Lung (tissue), 12 donors: ENCODE data around the gene PITPNM2. TPM values are rescaled to one million over a fixed set of nuclear protein-coding genes. Genes with fewer than 3 reads are reported as not detected.

Experiments used
- ATAC-seq: fragments of 200-7000 bp; cut with Tn5 transposase; one replicate; pipeline ENCODE4 v1.9.1; 2020; ENCODE audit warnings: moderate number of reproducible peaks; ENCODE audit not compliant: insufficient read depth, low FRiP score
- DNase-seq, 3 donors: peaks; one replicate each; pipeline ENCODE4 v3.0.0-alpha.2; 2013 to 2017
- H3K27ac ChIP-seq, 2 donors: one replicate each; pipeline ENCODE4 v1.5.1; 2013; ENCODE audit warnings: mild to moderate bottlenecking in 2 of 2, moderate library complexity in 2 of 2, control low read depth in 1 of 2, inconsistent platforms in 1 of 2, low read depth in 1 of 2, low read length in 1 of 2
- H3K27me3 ChIP-seq, 3 donors: one replicate each; pipeline ENCODE4 v1.5.1; 2013; ENCODE audit warnings: low read length in 2 of 3; ENCODE audit not compliant: control insufficient read depth in 3 of 3, insufficient read depth in 3 of 3
- H3K36me3 ChIP-seq, 4 donors: one replicate each; pipeline ENCODE4 v1.5.1; 2013; ENCODE audit warnings: low read length in 4 of 4, mild to moderate bottlenecking in 1 of 4, moderate library complexity in 1 of 4; ENCODE audit not compliant: control insufficient read depth in 4 of 4, insufficient read depth in 4 of 4
- H3K4me1 ChIP-seq, 5 donors: one replicate each; pipeline ENCODE4 v1.5.1; 2013; ENCODE audit warnings: low read length in 5 of 5, mild to moderate bottlenecking in 2 of 5, moderate library complexity in 1 of 5; ENCODE audit not compliant: control insufficient read depth in 5 of 5, insufficient read depth in 5 of 5
- H3K4me3 ChIP-seq: one replicate; pipeline ENCODE4 v1.5.1; 2013; ENCODE audit warnings: mild to moderate bottlenecking, control low read depth, moderate library complexity
- H3K9ac ChIP-seq, 2 donors: one replicate each; pipeline ENCODE4 v1.5.1; 2013; ENCODE audit warnings: low read length in 2 of 2, control low read depth in 1 of 2; ENCODE audit not compliant: insufficient read depth in 1 of 2
- H3K9me3 ChIP-seq, 4 donors: one replicate each; pipeline ENCODE4 v1.5.1; 2013; ENCODE audit warnings: low read length in 3 of 4, mild to moderate bottlenecking in 1 of 4, moderate library complexity in 1 of 4; ENCODE audit not compliant: control insufficient read depth in 4 of 4, insufficient read depth in 3 of 4
- CTCF ChIP-seq: IDR thresholded peaks from 2 replicates; pipeline ENCODE4 v1.5.1; 2012; ENCODE audit warnings: mild to moderate bottlenecking; ENCODE audit errors: control extremely low read depth, extremely low read depth
- WGBS, 2 donors: extraction: QIAGEN DNeasy Blood & Tissue Kit; methylation state at CpG; one replicate each; pipeline ENCODE4 v1.1.7; 2013; 5-methylcytosine and 5-hydroxymethylcytosine counted together
- polyA plus RNA-seq, 2 donors: library from polyadenylated mRNA; stranded (reverse); fragments of 200-250 nt; gene quantifications; one replicate each; pipeline ENCODE4 v1.2.1, GENCODE V29; 2013
- total RNA-seq, 2 donors: library from RNA; depleted of rRNA in 1 of 2; stranded (reverse); fragments of >200 nt in 1 of 2; gene quantifications; one replicate each; pipeline ENCODE4 v1.2.1, GENCODE V29; 2014 to 2021
- donor health status: control.
- donor health status: control.
- donor health status: Bipolar disorder and iron deficiency.
- donor health status: healthy.
- donor health status: DM: yes; HTN: yes; CAD: no.

The PITPNM2 gene
- total and polyA plus RNA-seq, 4 donors = 8.9 to 37.8 (median 16.2) TPM

GRCh38 chr12:123126294-123127181 lies 24.4 kb downstream of the PITPNM2 start:
- no peaks in the 10 kb centered on the region for H3K27me3 ChIP-seq
- peaks cover 0 to 12% (median 4%) of the 10 kb centered on the region in 5 donors for H3K4me1 ChIP-seq
- H3K9ac ChIP-seq = no peak overlapping the region
- TF ChIP-seq CTCF = no peak
- peak overlapping the region; percentile 41 to 54 for H3K27ac ChIP-seq
- H3K4me3 ChIP-seq = no peak overlapping the region
- ATAC-seq (peak; percentile 84), DNase-seq (peak in 1 of 3 donors; percentile 39)
- no peaks in the 10 kb centered on the region for H3K9me3 ChIP-seq
- H3K36me3 ChIP-seq = no peaks in the 10 kb centered on the region
- WGBS, 2 donors = 66 to 68% methylated on average over 6 of the region's 6 CpGs

DNA sequence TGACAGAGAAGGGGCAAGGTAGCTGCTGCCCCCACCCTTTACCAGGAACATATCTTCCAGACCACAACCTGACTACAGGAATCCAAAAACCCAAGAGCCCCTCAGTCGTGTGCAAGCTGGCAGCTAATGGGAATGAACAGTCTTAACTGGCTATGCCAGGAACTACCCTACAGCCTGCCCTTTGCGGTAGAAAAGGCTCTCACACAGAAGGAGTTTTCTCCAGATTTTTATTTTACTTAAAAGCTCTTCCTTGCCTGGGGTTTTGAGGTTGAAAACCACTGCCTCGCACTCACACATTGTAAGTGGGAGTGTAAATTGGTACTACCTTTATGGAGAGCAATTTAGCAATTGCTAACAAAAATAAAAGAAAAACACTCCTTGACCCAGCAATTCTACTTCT lies 28.3 kb downstream of the PITPNM2 start:
- H3K27me3 ChIP-seq = no peaks in the 10 kb centered on the region
- H3K4me1 ChIP-seq = peaks cover 0 to 21% (median 0%) of the 10 kb centered on the region in 5 donors
- no peak overlapping the region for H3K9ac ChIP-seq
- 68 to 89% methylated on average over 3 of the region's 3 CpGs for WGBS, 2 donors
- no peak for ATAC-seq
- H3K36me3 ChIP-seq = no peaks in the 10 kb centered on the region
- no peak overlapping the region for H3K27ac ChIP-seq
- H3K9me3 ChIP-seq = no peaks in the 10 kb centered on the region
- TF ChIP-seq CTCF = no peak
- no peak overlapping the region for H3K4me3 ChIP-seq
- no peak for DNase-seq

GRCh38 chr12:123121670-123122069 lies 29.2 kb downstream of the PITPNM2 start:
- ATAC-seq = no peak
- Histone ChIP-seq H3K9ac (no peak overlapping the region), H3K27ac (no peak overlapping the region), H3K4me1 (peaks cover 0 to 18% (median 7%) of the 10 kb centered on the region in 5 donors), H3K36me3 (no peaks in the 10 kb centered on the region), H3K4me3 (no peak overlapping the region), H3K9me3 (no peaks in the 10 kb centered on the region), H3K27me3 (no peaks in the 10 kb centered on the region)
- no peak for TF ChIP-seq CTCF
- DNase-seq = no peak
- 88 to 92% methylated on average over 6 of the region's 6 CpGs for WGBS, 2 donors
